Osteoblast (primary cell): ENCODE results near the gene ITPA. TPM values are rescaled to one million over a fixed set of nuclear protein-coding genes. Genes with fewer than 3 reads are reported as not detected.

Experiments
- DNase-seq: peaks from one replicate; pipeline ENCODE4 v3.0.0; 2011; ENCODE audit warnings: low spot score, mixed read lengths; ENCODE audit not compliant: insufficient read length; ENCODE audit errors: missing footprints
- H2AFZ ChIP-seq: 2 replicates; pipeline ENCODE4 v1.6.0; 2011; ENCODE audit warnings: mild to moderate bottlenecking, low read length
- H3K27ac ChIP-seq: 2 replicates; pipeline ENCODE4 v1.5.1; 2011; ENCODE audit warnings: mild to moderate bottlenecking, low read depth, low read length, moderate library complexity
- H3K27me3 ChIP-seq: 2 replicates; pipeline ENCODE4 v1.6.0; 2012; ENCODE audit warnings: mild to moderate bottlenecking, control low read depth, inconsistent platforms, low read length, moderate library complexity; ENCODE audit not compliant: insufficient read depth
- H3K36me3 ChIP-seq: 2 replicates; pipeline ENCODE4 v1.5.1; 2011; ENCODE audit warnings: mild to moderate bottlenecking, low read length, control low read depth, moderate library complexity; ENCODE audit not compliant: insufficient read depth
- H3K4me1 ChIP-seq: 2 replicates; pipeline ENCODE4 v1.5.1; 2011; ENCODE audit warnings: mild to moderate bottlenecking, low read length, control low read depth, moderate library complexity; ENCODE audit not compliant: insufficient read depth
- H3K4me2 ChIP-seq: 2 replicates; pipeline ENCODE4 v1.6.0; 2011; ENCODE audit warnings: mild to moderate bottlenecking, low read length; ENCODE audit not compliant: insufficient read depth
- H3K4me3 ChIP-seq: fragments of 200-600 bp; sonication (generic); 3 replicates; pipeline ENCODE4 v1.5.1; 2012; ENCODE audit warnings: mild to moderate bottlenecking, low read length, inconsistent platforms; ENCODE audit not compliant: insufficient read depth
- H3K79me2 ChIP-seq: 2 replicates; pipeline ENCODE4 v1.6.0; 2012; ENCODE audit warnings: mild to moderate bottlenecking, low read length, control low read depth, inconsistent platforms; ENCODE audit not compliant: insufficient read depth
- H3K9me3 ChIP-seq: 2 replicates; pipeline ENCODE4 v1.5.1; 2011; ENCODE audit warnings: low read depth, low read length, control low read depth
- H4K20me1 ChIP-seq: 2 replicates; pipeline ENCODE4 v1.6.0; 2012; ENCODE audit warnings: mild to moderate bottlenecking, low read length, control low read depth; ENCODE audit not compliant: insufficient read depth
- CTCF ChIP-seq: IDR thresholded peaks from 2 replicates; pipeline ENCODE4 v1.5.1; 2011; ENCODE audit warnings: mild to moderate bottlenecking, low read depth, low read length, moderate library complexity; ENCODE audit errors: extremely low read depth
- total RNA-seq: library from RNA; depleted of rRNA; stranded (reverse); fragments of >200 nt; gene quantifications from 2 replicates; pipeline ENCODE4 v1.2.3, GENCODE V29; 2012

The ITPA gene
- total RNA-seq, 1 donor = 34.0 TPM

GRCh38 chr20:3189561-3190131 lies 19.7 kb upstream of the ITPA start:
- Histone ChIP-seq H3K27ac (no peak overlapping the region), H3K9me3 (no peaks in the 10 kb centered on the region), H3K27me3 (no peaks in the 10 kb centered on the region), H3K79me2 (no peaks in the 10 kb centered on the region), H3K4me3 (no peak overlapping the region), H2AFZ (no peak overlapping the region), H4K20me1 (no peaks in the 10 kb centered on the region), H3K36me3 (peaks cover 52% of the 10 kb centered on the region), H3K4me1 (no peaks in the 10 kb centered on the region), H3K4me2 (no peak overlapping the region)
- no peak for TF ChIP-seq CTCF
- DNase-seq = no peak

GRCh38 chr20:3190681-3191111 lies 18.6 kb upstream of the ITPA start:
- H2AFZ ChIP-seq = no peak overlapping the region
- H3K36me3 ChIP-seq = peaks cover 62% of the 10 kb centered on the region
- no peak overlapping the region for H3K4me2 ChIP-seq
- H3K4me3 ChIP-seq = no peak overlapping the region
- no peak for DNase-seq
- H3K4me1 ChIP-seq = no peaks in the 10 kb centered on the region
- H3K27ac ChIP-seq = no peak overlapping the region
- H3K79me2 ChIP-seq = no peaks in the 10 kb centered on the region
- no peaks in the 10 kb centered on the region for H3K9me3 ChIP-seq
- TF ChIP-seq CTCF = no peak
- H4K20me1 ChIP-seq = no peaks in the 10 kb centered on the region
- H3K27me3 ChIP-seq = no peaks in the 10 kb centered on the region

GRCh38 chr20:3192226-3193015 lies 16.9 kb upstream of the ITPA start:
- TF ChIP-seq CTCF = no peak
- Histone ChIP-seq H3K4me1 (no peaks in the 10 kb centered on the region), H2AFZ (no peak overlapping the region)

More at GRCh38 chr20:3192226-3193015, 16.9 kb upstream of the ITPA start:
- Histone ChIP-seq H3K4me3 (no peak overlapping the region), H3K36me3 (peaks cover 63% of the 10 kb centered on the region), H3K27me3 (no peaks in the 10 kb centered on the region), H4K20me1 (no peaks in the 10 kb centered on the region), H3K27ac (no peak overlapping the region), H3K4me2 (no peak overlapping the region), H3K9me3 (no peaks in the 10 kb centered on the region), H3K79me2 (no peaks in the 10 kb centered on the region)
- DNase-seq = no peak
